Measurements from ENCODE around the gene RNF112.

GRCh38 chr17:19421219-19421618 lies 10.2 kb downstream of the RNF112 start:
- TF ChIP-seq CTCF (conservative IDR thresholded peaks at IDR 0.05; ENCODE audit: low read depth, low read length) (no peak), EZH2phosphoT487 (IDR thresholded peaks at IDR 0.05; ENCODE audit: borderline replicate concordance, low read length) (no peak)
